22Rv1 (cell line): ENCODE results near the gene CFAP45.

Experiments used
- H3K27ac ChIP-seq: fragments of 450-650 bp; 2 replicates; pipeline ENCODE4 v1.5.1; 2017
- ZFX ChIP-seq: fragments of 450-650 bp; IDR thresholded peaks from 2 replicates; pipeline ENCODE4 v1.6.1; 2017; ENCODE audit warnings: antibody characterized with exemption, borderline replicate concordance
- TF ChIP-seq, protein P1 (sequence below): fragments of 450-650 bp; IDR thresholded peaks from 2 replicates; pipeline ENCODE4 v1.5.1; 2017; ENCODE audit warnings: mild to moderate bottlenecking

CFAP45 gene

DNA sequence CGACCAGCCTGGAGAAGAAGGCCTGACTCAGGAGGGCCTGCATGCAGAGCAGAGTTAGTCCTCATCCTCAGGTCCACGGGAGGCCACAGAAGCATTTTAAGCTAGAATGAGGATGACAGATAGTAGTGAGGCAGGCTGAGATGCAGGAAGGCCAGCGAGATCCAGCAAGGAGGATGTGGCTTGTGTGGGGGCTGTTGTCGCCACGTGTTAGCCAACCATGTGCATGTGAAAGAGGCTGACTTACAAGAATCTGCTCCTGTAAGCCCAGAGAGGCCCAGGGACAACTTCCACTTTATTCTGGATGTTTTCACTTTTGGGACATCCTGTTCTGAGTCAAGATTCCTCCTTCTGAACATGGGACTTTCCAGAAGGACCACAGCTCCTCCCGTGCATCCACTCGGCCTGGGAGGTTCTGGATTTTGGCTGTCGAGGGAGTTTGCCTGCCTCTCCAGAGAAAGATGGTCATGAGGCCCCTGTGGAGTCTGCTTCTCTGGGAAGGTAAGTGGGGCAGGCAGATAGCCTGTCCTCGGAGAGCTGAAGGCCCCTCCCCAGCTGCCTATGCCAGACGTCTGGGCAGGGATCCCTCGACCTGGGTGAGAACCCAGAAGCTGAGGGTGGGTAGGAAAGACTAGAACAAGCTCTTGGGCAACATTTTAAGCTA is 73.4 kb downstream of the CFAP45 start, which contains the start of gene SLAMF8:
SLAMF8 (plus strand) TSS at position 433 of the 661 bp plus-strand sequence; CDS start at position 459, 26 bp downstream.
- H3K27ac ChIP-seq = no peak within 1 kb of the TSS
- TF ChIP-seq, protein P1, sequence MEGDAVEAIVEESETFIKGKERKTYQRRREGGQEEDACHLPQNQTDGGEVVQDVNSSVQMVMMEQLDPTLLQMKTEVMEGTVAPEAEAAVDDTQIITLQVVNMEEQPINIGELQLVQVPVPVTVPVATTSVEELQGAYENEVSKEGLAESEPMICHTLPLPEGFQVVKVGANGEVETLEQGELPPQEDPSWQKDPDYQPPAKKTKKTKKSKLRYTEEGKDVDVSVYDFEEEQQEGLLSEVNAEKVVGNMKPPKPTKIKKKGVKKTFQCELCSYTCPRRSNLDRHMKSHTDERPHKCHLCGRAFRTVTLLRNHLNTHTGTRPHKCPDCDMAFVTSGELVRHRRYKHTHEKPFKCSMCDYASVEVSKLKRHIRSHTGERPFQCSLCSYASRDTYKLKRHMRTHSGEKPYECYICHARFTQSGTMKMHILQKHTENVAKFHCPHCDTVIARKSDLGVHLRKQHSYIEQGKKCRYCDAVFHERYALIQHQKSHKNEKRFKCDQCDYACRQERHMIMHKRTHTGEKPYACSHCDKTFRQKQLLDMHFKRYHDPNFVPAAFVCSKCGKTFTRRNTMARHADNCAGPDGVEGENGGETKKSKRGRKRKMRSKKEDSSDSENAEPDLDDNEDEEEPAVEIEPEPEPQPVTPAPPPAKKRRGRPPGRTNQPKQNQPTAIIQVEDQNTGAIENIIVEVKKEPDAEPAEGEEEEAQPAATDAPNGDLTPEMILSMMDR = no peak
- no peak for TF ChIP-seq ZFX

DNA sequence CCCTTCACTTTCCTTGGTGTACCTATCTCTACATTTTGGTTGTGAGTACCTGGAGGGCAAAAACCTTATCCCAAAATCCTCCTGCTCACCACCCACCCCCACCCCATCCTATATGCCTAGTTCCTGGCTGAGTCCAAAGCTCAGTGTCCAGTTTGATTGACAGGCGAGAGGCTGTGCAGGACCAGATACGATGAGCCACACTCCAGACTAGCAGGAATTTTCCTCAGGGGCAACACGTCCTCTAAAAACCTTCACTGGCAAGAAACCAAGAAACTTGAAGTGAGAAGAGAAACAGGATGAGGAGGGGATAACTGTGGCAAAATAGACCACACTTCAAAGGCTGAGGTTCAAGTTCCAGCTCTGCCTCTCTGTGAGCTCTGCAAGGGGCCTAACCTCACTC is 74.4 kb downstream of the CFAP45 start:
- no peak for TF ChIP-seq ZFX
- TF ChIP-seq, protein P1 = no peak
- H3K27ac ChIP-seq = no peak overlapping the region

DNA sequence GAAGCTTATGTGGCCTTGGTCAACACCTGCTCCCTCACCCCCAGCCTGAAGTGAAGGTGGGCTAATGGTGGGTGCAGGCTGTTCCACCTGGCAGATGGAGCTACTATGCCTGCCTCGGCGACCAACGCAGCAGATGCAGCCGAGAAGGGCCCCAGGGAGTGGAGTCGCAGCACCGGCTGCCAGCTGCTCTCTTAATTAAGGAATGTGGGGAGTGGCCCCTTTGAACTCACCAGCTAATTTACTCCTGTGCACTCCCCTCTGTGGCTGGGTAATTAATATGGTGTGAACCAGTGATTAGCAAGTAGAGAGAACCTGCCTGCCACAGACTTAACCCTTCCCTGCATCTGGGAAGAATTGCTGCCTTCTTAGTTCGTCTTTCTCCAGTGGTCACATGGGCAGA is 76.6 kb downstream of the CFAP45 start:
- H3K27ac ChIP-seq = no peak overlapping the region
- TF ChIP-seq ZFX = no peak
- TF ChIP-seq, protein P1 = no peak
